ENCODE results near the gene LEMD1.

LEMD1 gene

GRCh38 chr1:205421798-205422197 is at the start of gene LEMD1:
Gene LEMD1, minus strand, starts transcription at chr1:205422056. Its CDS starts 1,520 bp downstream, at chr1:205420536.
- peaks cover 61% of the 10 kb centered on the region for H3K4me1 Mint-ChIP-seq
- H3K4me3 Mint-ChIP-seq: no peak within 1 kb of the TSS
- H3K27me3 Mint-ChIP-seq (ENCODE audit: low read depth): peaks cover 8% of the 10 kb centered on the region
- no peaks in the 10 kb centered on the region for H3K36me3 Mint-ChIP-seq (ENCODE audit: low read depth)
- no peak for TF ChIP-seq CTCF (IDR thresholded peaks at IDR 0.05; ENCODE audit: unreplicated experiment in 3 of 3)
- H3K9me3 Mint-ChIP-seq: no peaks in the 10 kb centered on the region
- H3K27ac Mint-ChIP-seq: no peak within 1 kb of the TSS

- Mint-ChIP-seq H3K4me3 (no peak overlapping the region), H3K9me3 (peaks cover 3% of the 10 kb centered on the region), H3K27ac (no peak overlapping the region), H3K4me1 (peaks cover 50% of the 10 kb centered on the region), H3K27me3 (ENCODE audit: low read depth) (peaks cover 46% of the 10 kb centered on the region), H3K36me3 (ENCODE audit: low read depth) (no peaks in the 10 kb centered on the region)
- TF ChIP-seq CTCF (IDR thresholded peaks at IDR 0.05; ENCODE audit: unreplicated experiment in 3 of 3): no peak
Measured at GRCh38 chr1:205470131-205470530, 48.3 kb upstream of the LEMD1 start.

GRCh38 chr1:205466595-205467220 is 44.9 kb upstream of the LEMD1 start:
- TF ChIP-seq CTCF (IDR thresholded peaks at IDR 0.05; ENCODE audit: unreplicated experiment in 3 of 3): no peak
- no peaks in the 10 kb centered on the region for H3K36me3 Mint-ChIP-seq (ENCODE audit: low read depth)
- peaks cover 33% of the 10 kb centered on the region for H3K4me1 Mint-ChIP-seq
- peak overlapping the region; percentile 0 to 24 (median 1) for H3K4me3 Mint-ChIP-seq
- H3K9me3 Mint-ChIP-seq: no peaks in the 10 kb centered on the region
- peak overlapping the region; percentile 80 to 85 (median 85) for H3K27ac Mint-ChIP-seq
- peaks cover 22% of the 10 kb centered on the region for H3K27me3 Mint-ChIP-seq (ENCODE audit: low read depth)

- H3K4me1 Mint-ChIP-seq: peaks cover 33% of the 10 kb centered on the region
- H3K27me3 Mint-ChIP-seq (ENCODE audit: low read depth): peaks cover 29% of the 10 kb centered on the region
- H3K27ac Mint-ChIP-seq: no peak overlapping the region
- no peaks in the 10 kb centered on the region for H3K36me3 Mint-ChIP-seq (ENCODE audit: low read depth)
- no peak for TF ChIP-seq CTCF (IDR thresholded peaks at IDR 0.05; ENCODE audit: unreplicated experiment in 3 of 3)
- no peaks in the 10 kb centered on the region for H3K9me3 Mint-ChIP-seq
- no peak overlapping the region for H3K4me3 Mint-ChIP-seq
Measured at GRCh38 chr1:205465392-205465791, 43.5 kb upstream of the LEMD1 start.

GRCh38 chr1:205458777-205459566 is 37.1 kb upstream of the LEMD1 start:
- H3K9me3 Mint-ChIP-seq: peaks cover 3% of the 10 kb centered on the region
- H3K36me3 Mint-ChIP-seq (ENCODE audit: low read depth): no peaks in the 10 kb centered on the region
- H3K4me3 Mint-ChIP-seq: peak overlapping the region in 1 of 3 experiments; percentile 40
- H3K4me1 Mint-ChIP-seq: peaks cover 22% of the 10 kb centered on the region
- no peak for TF ChIP-seq CTCF (IDR thresholded peaks at IDR 0.05; ENCODE audit: unreplicated experiment in 3 of 3)
- peaks cover 66% of the 10 kb centered on the region for H3K27me3 Mint-ChIP-seq (ENCODE audit: low read depth)
- H3K27ac Mint-ChIP-seq: no peak overlapping the region

All from nephron (organoid).